Muscle layer of colon (tissue), 2 donors: Measurements from ENCODE around the gene NDEL1.

ENCODE experiments used
- H3K27ac ChIP-seq: one replicate; pipeline ENCODE4 v1.7.0; 2013; ENCODE audit warnings: low read depth, mild to moderate bottlenecking, low read length, moderate library complexity
- H3K27me3 ChIP-seq, 2 donors: one replicate each; pipeline ENCODE4 v1.7.0; 2013; ENCODE audit warnings: low read length in 2 of 2, mild to moderate bottlenecking in 2 of 2; ENCODE audit not compliant: insufficient read depth in 2 of 2, control insufficient read depth in 1 of 2
- H3K36me3 ChIP-seq: one replicate; pipeline ENCODE4 v1.7.0; 2013; ENCODE audit warnings: mild to moderate bottlenecking, low read length; ENCODE audit not compliant: insufficient read depth
- H3K4me1 ChIP-seq: one replicate; pipeline ENCODE4 v1.7.0; 2013; ENCODE audit warnings: mild to moderate bottlenecking, low read length; ENCODE audit not compliant: insufficient read depth
- H3K4me3 ChIP-seq, 2 donors: one replicate each; pipeline ENCODE4 v1.7.0; 2013; ENCODE audit warnings: low read length in 2 of 2, low read depth in 1 of 2, mild to moderate bottlenecking in 1 of 2, moderate library complexity in 1 of 2
- H3K9ac ChIP-seq: one replicate; pipeline ENCODE4 v1.7.0; 2013; ENCODE audit warnings: low read length
- H3K9me3 ChIP-seq: one replicate; pipeline ENCODE4 v1.7.0; 2013; ENCODE audit warnings: mild to moderate bottlenecking, low read length
- donor health status: abdominal sarcoma.
- donor health status: Adenocarcinoma of cecum.

Gene NDEL1

GRCh38 chr17:8480011-8480976, 44.6 kb downstream of the NDEL1 start:
- Histone ChIP-seq H3K9me3 (no peaks in the 10 kb centered on the region), H3K27ac (peak overlapping the region; percentile 12), H3K9ac (no peak overlapping the region), H3K4me3 (no peak overlapping the region), H3K36me3 (peaks cover 38% of the 10 kb centered on the region), H3K4me1 (peaks cover 17% of the 10 kb centered on the region), H3K27me3 (no peaks in the 10 kb centered on the region)

GRCh38 chr17:8481089-8481488, 45.4 kb downstream of the NDEL1 start:
- H3K9me3 ChIP-seq = no peaks in the 10 kb centered on the region
- no peak overlapping the region for H3K27ac ChIP-seq
- H3K9ac ChIP-seq = no peak overlapping the region
- peaks cover 30% of the 10 kb centered on the region for H3K36me3 ChIP-seq
- no peaks in the 10 kb centered on the region for H3K27me3 ChIP-seq
- no peak overlapping the region for H3K4me3 ChIP-seq
- H3K4me1 ChIP-seq = peaks cover 17% of the 10 kb centered on the region

DNA sequence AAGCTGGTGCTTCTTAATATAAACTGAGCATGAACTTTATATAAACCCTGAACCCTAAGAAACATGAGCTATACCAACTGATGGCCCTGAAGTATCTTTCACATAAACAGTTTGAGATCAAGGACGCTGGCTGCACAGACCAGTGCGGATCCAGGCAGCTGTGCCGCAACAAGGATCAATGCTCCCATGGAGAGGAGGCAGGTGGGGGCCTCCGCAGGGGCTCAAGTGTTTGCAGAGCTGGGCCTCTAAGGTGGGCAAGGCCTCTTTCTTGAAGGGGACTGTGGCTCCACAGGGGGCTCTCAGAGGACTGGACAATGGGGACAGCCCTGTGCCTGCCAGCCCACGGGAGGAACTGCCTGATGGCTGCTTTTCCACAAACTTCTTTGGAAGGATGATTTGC, 46.0 kb downstream of the NDEL1 start:
- no peak overlapping the region for H3K9ac ChIP-seq
- H3K9me3 ChIP-seq = no peaks in the 10 kb centered on the region
- H3K27me3 ChIP-seq = no peaks in the 10 kb centered on the region
- no peak overlapping the region for H3K4me3 ChIP-seq
- H3K4me1 ChIP-seq = peaks cover 17% of the 10 kb centered on the region
- H3K27ac ChIP-seq = no peak overlapping the region
- peaks cover 26% of the 10 kb centered on the region for H3K36me3 ChIP-seq

DNA sequence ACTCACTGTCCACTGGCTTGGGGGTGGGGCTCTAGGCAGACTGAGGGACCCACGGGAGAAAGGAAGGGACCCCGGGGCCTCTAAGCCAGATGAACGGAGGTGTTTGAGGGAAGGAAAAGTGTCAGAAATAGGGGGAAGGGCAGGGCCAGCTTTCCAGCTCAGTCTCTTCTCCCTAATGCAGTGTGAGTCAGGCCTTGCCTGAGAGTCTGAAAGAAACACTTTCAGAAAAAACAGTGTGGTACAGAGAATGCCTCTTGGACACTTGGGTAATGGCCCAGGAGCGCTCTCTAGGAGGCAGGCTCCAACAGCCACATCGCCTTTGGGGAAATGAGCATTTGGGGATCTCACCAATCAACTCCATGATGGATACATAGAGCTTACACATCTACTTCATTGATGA, 46.9 kb downstream of the NDEL1 start:
- no peaks in the 10 kb centered on the region for H3K27me3 ChIP-seq
- peaks cover 17% of the 10 kb centered on the region for H3K4me1 ChIP-seq
- H3K9ac ChIP-seq = no peak overlapping the region
- no peak overlapping the region for H3K4me3 ChIP-seq
- H3K36me3 ChIP-seq = peaks cover 27% of the 10 kb centered on the region
- H3K9me3 ChIP-seq = no peaks in the 10 kb centered on the region
- no peak overlapping the region for H3K27ac ChIP-seq

DNA sequence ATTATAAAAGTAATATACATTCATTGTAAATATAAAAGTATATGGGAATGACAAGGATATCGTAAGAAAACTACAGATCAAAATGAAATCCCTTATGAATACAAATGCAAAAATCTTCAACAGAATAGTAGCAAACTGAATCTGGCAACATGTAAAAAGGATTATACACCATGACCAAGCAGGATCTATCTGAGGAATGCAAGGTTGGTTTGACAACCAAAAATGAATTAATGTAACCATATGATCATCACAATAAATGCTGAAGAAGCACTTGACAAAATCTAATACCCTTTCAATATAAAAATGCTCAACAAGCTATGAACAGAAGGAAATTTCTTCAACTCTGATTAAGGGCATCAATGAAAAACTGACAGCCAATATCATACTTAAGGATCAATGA, 48.8 kb downstream of the NDEL1 start:
- Histone ChIP-seq H3K27ac (no peak overlapping the region), H3K27me3 (no peaks in the 10 kb centered on the region), H3K9me3 (no peaks in the 10 kb centered on the region), H3K4me3 (no peak overlapping the region), H3K36me3 (peaks cover 29% of the 10 kb centered on the region), H3K9ac (no peak overlapping the region), H3K4me1 (peaks cover 12% of the 10 kb centered on the region)

- H3K36me3 ChIP-seq = peaks cover 33% of the 10 kb centered on the region
These were observed 49.8 kb downstream of the NDEL1 start for GRCh38 chr17:8485491-8485890.

DNA sequence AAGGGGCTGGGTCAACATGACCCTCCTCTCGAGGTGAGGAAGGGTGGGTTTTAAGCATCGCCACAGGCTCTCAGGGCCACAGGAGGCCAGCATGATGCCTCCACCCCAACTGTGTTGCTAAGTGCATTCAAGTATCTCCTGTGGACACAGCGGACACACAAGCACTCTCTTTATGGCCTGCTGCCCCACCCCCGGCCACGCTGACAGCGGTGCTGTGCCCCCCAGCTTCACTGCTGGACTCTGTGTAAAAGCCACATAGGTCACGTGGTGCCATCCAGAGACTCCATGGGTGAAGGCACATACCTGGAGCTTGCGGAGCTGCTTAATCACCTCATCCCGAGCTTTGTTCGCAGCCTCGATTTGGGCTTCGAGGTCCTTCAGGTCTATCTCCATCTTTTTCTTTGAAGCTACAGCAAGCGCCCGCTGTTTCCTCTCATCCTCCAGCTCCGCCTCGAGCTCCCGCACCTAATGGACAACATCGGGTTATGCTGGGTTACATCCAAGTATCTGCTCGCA, 51.5 kb downstream of the NDEL1 start:
- no peak overlapping the region for H3K4me3 ChIP-seq
- peaks cover 47% of the 10 kb centered on the region for H3K36me3 ChIP-seq
- H3K27ac ChIP-seq = no peak overlapping the region
- no peaks in the 10 kb centered on the region for H3K4me1 ChIP-seq
- H3K9me3 ChIP-seq = no peaks in the 10 kb centered on the region
- H3K9ac ChIP-seq = no peak overlapping the region
- H3K27me3 ChIP-seq = no peaks in the 10 kb centered on the region

More at GRCh38 chr17:8485491-8485890, 49.8 kb downstream of the NDEL1 start:
- H3K27me3 ChIP-seq = no peaks in the 10 kb centered on the region
- H3K9me3 ChIP-seq = no peaks in the 10 kb centered on the region
- H3K27ac ChIP-seq = no peak overlapping the region
- no peak overlapping the region for H3K4me3 ChIP-seq
- H3K4me1 ChIP-seq = peaks cover 1% of the 10 kb centered on the region
- no peak overlapping the region for H3K9ac ChIP-seq

DNA sequence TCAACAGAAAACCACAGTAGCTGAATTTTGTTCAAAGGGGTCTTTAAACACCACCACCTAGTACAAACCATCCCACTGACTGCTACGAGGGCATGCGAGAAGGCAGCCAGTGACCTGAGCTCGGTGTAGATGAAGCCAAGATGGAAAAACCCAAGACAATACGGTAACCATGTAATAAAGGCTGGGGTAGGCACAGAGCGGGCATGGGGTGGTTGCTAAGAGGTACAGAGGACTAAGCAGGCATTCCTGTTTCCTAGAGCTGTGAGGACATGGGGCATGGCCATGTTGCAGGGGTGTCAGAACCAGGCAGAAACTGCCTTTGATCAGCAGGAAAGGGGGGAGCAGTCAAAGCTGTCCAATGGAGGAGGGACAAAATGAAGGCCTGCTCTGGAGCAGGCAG, 52.1 kb downstream of the NDEL1 start:
- Histone ChIP-seq H3K9ac (no peak overlapping the region), H3K4me1 (no peaks in the 10 kb centered on the region), H3K9me3 (no peaks in the 10 kb centered on the region), H3K27ac (no peak overlapping the region), H3K36me3 (peaks cover 42% of the 10 kb centered on the region), H3K4me3 (no peak overlapping the region), H3K27me3 (no peaks in the 10 kb centered on the region)

DNA sequence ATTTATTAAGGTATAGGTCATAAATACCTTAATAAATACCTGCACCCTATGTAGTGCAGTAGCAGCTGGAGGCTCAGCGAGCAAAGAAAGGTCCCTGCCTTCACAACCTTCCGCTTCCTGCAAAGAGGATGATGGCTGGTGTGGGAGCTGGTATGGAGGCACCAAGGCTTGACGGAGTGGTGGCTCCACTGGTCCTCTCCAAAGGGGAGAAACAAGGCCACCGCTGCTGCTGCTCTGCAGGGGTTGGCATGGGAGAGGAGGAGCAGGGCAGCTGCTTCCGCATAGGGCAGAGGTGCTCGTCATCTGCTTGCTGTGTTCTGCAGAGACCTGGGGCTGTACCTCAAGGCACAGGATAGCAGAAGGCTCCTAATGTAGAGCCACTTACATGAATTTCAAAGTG, 52.8 kb downstream of the NDEL1 start:
- Histone ChIP-seq H3K4me1 (no peaks in the 10 kb centered on the region), H3K36me3 (peaks cover 35% of the 10 kb centered on the region), H3K9ac (no peak overlapping the region), H3K27ac (no peak overlapping the region), H3K9me3 (no peaks in the 10 kb centered on the region), H3K27me3 (no peaks in the 10 kb centered on the region), H3K4me3 (no peak overlapping the region)

DNA sequence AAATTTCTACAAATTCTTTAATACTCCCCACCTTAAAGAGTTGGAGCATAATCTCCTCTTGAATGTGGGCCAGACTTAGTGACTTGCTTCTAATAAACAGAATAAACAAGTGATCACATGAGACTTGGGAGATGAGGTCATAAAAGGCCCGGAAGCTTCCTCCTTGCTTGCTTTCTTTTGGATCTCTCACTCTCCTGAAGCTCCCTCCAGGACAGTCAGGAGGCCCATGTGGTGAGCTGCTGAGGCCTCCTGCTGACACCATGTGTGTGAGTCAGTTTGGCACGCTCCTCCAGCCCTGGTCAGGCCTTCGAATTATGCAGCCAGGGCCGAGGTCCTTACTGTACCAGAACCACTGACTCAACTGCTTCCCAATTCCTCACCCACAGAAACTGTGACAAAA, 53.2 kb downstream of the NDEL1 start:
- H3K36me3 ChIP-seq = peaks cover 32% of the 10 kb centered on the region

DNA sequence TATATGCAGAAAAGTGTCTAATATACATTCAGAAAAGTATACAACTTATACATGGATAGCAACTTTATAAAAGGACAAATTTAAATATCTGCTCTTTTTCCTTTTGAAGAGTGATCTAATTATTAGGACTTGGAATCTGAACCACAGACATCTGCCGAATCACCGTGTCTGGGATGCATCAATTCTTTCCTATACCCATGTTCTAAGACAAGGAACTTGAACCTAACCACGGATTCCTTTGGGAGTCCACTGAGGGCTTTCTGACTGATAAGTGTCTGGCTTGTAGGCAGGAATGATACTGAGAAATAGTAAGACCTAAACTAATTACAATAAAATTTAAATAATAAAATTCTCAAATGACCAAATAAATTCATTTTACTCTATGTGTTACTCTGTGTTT, 54.2 kb downstream of the NDEL1 start:
- Histone ChIP-seq H3K4me3 (no peak overlapping the region), H3K27me3 (no peaks in the 10 kb centered on the region), H3K27ac (no peak overlapping the region), H3K4me1 (no peaks in the 10 kb centered on the region), H3K9ac (no peak overlapping the region), H3K9me3 (no peaks in the 10 kb centered on the region), H3K36me3 (peaks cover 36% of the 10 kb centered on the region)

More for the DNA sequence above, 53.2 kb downstream of the NDEL1 start:
- Histone ChIP-seq H3K27ac (no peak overlapping the region), H3K27me3 (no peaks in the 10 kb centered on the region), H3K4me1 (no peaks in the 10 kb centered on the region), H3K9me3 (no peaks in the 10 kb centered on the region), H3K4me3 (no peak overlapping the region), H3K9ac (no peak overlapping the region)
